ENCODE measurements around the gene SCG5. TPM values are rescaled to one million over a fixed set of nuclear protein-coding genes. Genes with fewer than 3 reads are reported as not detected.

The SCG5 gene
- polyA plus RNA-seq, 1 of the 3 experiments (the other 2 are of a cell fraction), result 11.0 TPM

GRCh38 chr15:32717426-32718226 is 76.1 kb downstream of the SCG5 start, which contains the start of gene GREM1:
GREM1 (plus strand) TSS chr15:32718004; CDS start chr15:32730691, 12,687 bp downstream.
- ChIA-PET CTCF (no interaction called here), POLR2A (no interaction called here)
- peaks cover 54% of the 10 kb centered on the region for H3K79me2 ChIP-seq (ENCODE audit: insufficient read depth)
- H3F3A ChIP-seq (replicated peaks; ENCODE audit: insufficient read depth), result peaks cover 50% of the 10 kb centered on the region
- peak within 1 kb of the TSS in 1 of 2 experiments; percentile 69; a peak in 3 of 4 replicates for H3K27ac ChIP-seq (ENCODE audit: low read depth in 2 of 2, low read length in 1 of 2)
- no peaks in the 10 kb centered on the region for H3K9me3 ChIP-seq
- H3K9me2 ChIP-seq, result no peaks in the 10 kb centered on the region
- peaks cover 0 to 11% of the 10 kb centered on the region in 2 experiments; a peak in 1 of 4 replicates for H3K4me1 ChIP-seq (ENCODE audit: control insufficient read depth in 1 of 2, insufficient read depth in 2 of 2, low read depth in 1 of 2, low read length in 1 of 2)
- H3K4me2 ChIP-seq, result peak within 1 kb of the TSS; percentile 95
- WGBS (ENCODE audit: low lambda C conversion rate), result 5% methylated on average over 15 of the region's 99 CpGs
- peaks cover 10% of the 10 kb centered on the region; the same call in 1 of the 2 replicates for H4K20me1 ChIP-seq (ENCODE audit: insufficient read depth)
- peak within 1 kb of the TSS; percentile 87 for H2AFZ ChIP-seq (ENCODE audit: low read depth)
- no peaks in the 10 kb centered on the region for H3K27me3 ChIP-seq (ENCODE audit: insufficient read depth)
- peak; percentile 67 for DNase-seq
- peaks cover 0 to 13% of the 10 kb centered on the region in 2 experiments for H3K36me3 ChIP-seq (replicated peaks in 1 of 2; ENCODE audit: control insufficient read depth in 1 of 2, insufficient read depth in 2 of 2, low read length in 1 of 2)
- peak; percentile 15; the same call in 1 of the 2 replicates for TF ChIP-seq SIN3A (IDR thresholded peaks at IDR 0.05; ENCODE audit: borderline replicate concordance, low read depth, low read length)
- no peak for TF ChIP-seq ZBTB33 (IDR thresholded peaks at IDR 0.05; ENCODE audit: borderline replicate concordance, low read depth)
- H3K4me3 ChIP-seq (ENCODE audit: low read depth in 2 of 2, low read length in 1 of 2), result peak within 1 kb of the TSS; percentile 61 to 70
- H3K9ac ChIP-seq, result peak within 1 kb of the TSS; percentile 80

- H3K4me2 ChIP-seq, result peak overlapping the region; percentile 95
- H2AFZ ChIP-seq (ENCODE audit: low read depth), result no peak overlapping the region
- peak; percentile 72 for DNase-seq
- 4% methylated on average over 19 of the region's 60 CpGs for WGBS (ENCODE audit: low lambda C conversion rate)
- H3K27me3 ChIP-seq (ENCODE audit: insufficient read depth), result no peaks in the 10 kb centered on the region
- H4K20me1 ChIP-seq (ENCODE audit: insufficient read depth), result peaks cover 10% of the 10 kb centered on the region; the same call in 1 of the 2 replicates
- H3K9me3 ChIP-seq, result no peaks in the 10 kb centered on the region
- peak overlapping the region; percentile 61 to 70 for H3K4me3 ChIP-seq (ENCODE audit: low read depth in 2 of 2, low read length in 1 of 2)
- peaks cover 61% of the 10 kb centered on the region for H3K79me2 ChIP-seq (ENCODE audit: insufficient read depth)
- H3F3A ChIP-seq (replicated peaks; ENCODE audit: insufficient read depth), result peaks cover 57% of the 10 kb centered on the region
- ChIA-PET CTCF (interaction anchor here (0.6 to 1.0 kb wide), 3 partner anchors 9 to 144 kb away, joined by 3 read pairs; no protein-coding TSS in a partner anchor), POLR2A (no interaction called here)
- H3K27ac ChIP-seq (ENCODE audit: low read depth in 2 of 2, low read length in 1 of 2), result peak overlapping the region in 1 of 2 experiments; percentile 69; a peak in 2 of 4 replicates
- TF ChIP-seq ZBTB33 (IDR thresholded peaks at IDR 0.05; ENCODE audit: borderline replicate concordance, low read depth), result no peak
- TF ChIP-seq REST (IDR thresholded peaks at IDR 0.05; ENCODE audit: low read depth, low read length), result no peak
- no peak for TF ChIP-seq USF2 (IDR thresholded peaks at IDR 0.05; ENCODE audit: borderline replicate concordance, low read depth, low read length)
- TF ChIP-seq FOXJ3 (CRISPR knock-in tag; IDR thresholded peaks at IDR 0.05), result no peak
- TF ChIP-seq MXI1 (IDR thresholded peaks at IDR 0.05; ENCODE audit: low read depth, low read length), result 0 out of 2 replicates have a peak, but pooled peaks have one; percentile 11
- TF ChIP-seq MAX (IDR thresholded peaks at IDR 0.05; ENCODE audit: low read depth), result 0 out of 2 replicates have a peak, but pooled peaks have one; percentile 28
- peak overlapping the region; percentile 80 for H3K9ac ChIP-seq
- no peaks in the 10 kb centered on the region for H3K9me2 ChIP-seq
- peaks cover 0 to 11% of the 10 kb centered on the region in 2 experiments; a peak in 1 of 4 replicates for H3K4me1 ChIP-seq (ENCODE audit: control insufficient read depth in 1 of 2, insufficient read depth in 2 of 2, low read depth in 1 of 2, low read length in 1 of 2)
- H3K36me3 ChIP-seq (replicated peaks in 1 of 2; ENCODE audit: control insufficient read depth in 1 of 2, insufficient read depth in 2 of 2, low read length in 1 of 2), result peaks cover 0 to 16% of the 10 kb centered on the region in 2 experiments
Observed at GRCh38 chr15:32718227-32718820, 76.8 kb downstream of the SCG5 start.

Measured in SK-N-SH (cell line).